Astrocyte of the cerebellum (primary cell): Measurements from ENCODE around the gene OR1L8.

Experiments used
- DNase-seq: peaks from one replicate; pipeline ENCODE4 v3.0.0-alpha.2; 2011; ENCODE audit warnings: low read depth
- H3K4me3 ChIP-seq: 2 replicates; pipeline ENCODE4 v1.5.1; 2011; ENCODE audit warnings: mild to moderate bottlenecking, low read depth, low read length, moderate library complexity
- in situ Hi-C: cut with HindIII; loops from 2 replicates; pipeline ENCODE4 v1.10.0; 2017; ENCODE audit warnings: low sequenced_read_pairs
- TF ChIP-seq, protein P1 (sequence below): IDR thresholded peaks from 2 replicates; pipeline ENCODE4 v1.5.1; 2012; ENCODE audit warnings: low read length, low read depth, moderate library complexity, mild to moderate bottlenecking; ENCODE audit errors: missing control alignments

Gene OR1L8

DNA sequence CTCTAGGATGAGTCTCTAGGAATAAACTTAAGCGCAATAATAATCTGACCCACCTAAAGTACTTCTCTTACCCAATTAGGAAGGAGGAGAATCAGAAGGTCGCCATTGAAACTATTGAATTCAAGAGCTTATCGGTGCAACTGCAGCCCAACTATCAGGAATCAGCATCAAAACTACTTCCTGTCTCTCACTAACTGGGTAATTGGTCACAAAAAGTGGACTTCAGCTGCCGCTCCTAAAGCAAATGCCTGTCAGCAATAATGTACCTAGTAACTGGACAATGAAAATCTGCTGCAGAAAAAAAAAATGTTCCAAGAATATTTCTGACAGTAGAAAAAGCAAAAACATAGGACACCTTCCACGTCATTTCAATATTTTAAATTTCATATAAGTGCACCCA lies 3.3 kb downstream of the OR1L8 start:
- DNase-seq: no peak
- H3K4me3 ChIP-seq: no peak overlapping the region
- TF ChIP-seq, protein P1, sequence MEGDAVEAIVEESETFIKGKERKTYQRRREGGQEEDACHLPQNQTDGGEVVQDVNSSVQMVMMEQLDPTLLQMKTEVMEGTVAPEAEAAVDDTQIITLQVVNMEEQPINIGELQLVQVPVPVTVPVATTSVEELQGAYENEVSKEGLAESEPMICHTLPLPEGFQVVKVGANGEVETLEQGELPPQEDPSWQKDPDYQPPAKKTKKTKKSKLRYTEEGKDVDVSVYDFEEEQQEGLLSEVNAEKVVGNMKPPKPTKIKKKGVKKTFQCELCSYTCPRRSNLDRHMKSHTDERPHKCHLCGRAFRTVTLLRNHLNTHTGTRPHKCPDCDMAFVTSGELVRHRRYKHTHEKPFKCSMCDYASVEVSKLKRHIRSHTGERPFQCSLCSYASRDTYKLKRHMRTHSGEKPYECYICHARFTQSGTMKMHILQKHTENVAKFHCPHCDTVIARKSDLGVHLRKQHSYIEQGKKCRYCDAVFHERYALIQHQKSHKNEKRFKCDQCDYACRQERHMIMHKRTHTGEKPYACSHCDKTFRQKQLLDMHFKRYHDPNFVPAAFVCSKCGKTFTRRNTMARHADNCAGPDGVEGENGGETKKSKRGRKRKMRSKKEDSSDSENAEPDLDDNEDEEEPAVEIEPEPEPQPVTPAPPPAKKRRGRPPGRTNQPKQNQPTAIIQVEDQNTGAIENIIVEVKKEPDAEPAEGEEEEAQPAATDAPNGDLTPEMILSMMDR: no peak
- in situ Hi-C loops: no loop called here

DNA sequence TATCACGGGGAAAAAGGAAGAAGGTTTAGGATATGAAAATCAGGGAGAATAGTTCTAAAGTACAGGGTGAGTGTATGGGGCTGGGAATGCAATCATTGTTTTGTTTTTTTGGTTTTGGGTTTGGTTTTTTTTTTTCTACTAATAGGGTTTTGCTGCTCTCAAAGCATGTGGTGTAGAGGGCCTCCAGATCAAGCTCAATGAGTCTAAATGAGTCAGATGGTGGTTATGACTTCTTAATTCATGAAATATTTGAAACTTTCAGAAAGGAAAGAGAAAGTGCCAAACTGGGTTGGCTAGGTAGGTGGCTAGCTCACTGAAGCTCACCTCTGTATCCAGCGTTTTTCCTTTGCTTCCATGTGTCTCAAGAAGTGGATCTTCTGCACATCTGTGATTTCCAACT lies 10.7 kb downstream of the OR1L8 start:
- DNase-seq: no peak
- TF ChIP-seq, protein P1: no peak
- H3K4me3 ChIP-seq: no peak overlapping the region
- in situ Hi-C loops: no loop called here

DNA sequence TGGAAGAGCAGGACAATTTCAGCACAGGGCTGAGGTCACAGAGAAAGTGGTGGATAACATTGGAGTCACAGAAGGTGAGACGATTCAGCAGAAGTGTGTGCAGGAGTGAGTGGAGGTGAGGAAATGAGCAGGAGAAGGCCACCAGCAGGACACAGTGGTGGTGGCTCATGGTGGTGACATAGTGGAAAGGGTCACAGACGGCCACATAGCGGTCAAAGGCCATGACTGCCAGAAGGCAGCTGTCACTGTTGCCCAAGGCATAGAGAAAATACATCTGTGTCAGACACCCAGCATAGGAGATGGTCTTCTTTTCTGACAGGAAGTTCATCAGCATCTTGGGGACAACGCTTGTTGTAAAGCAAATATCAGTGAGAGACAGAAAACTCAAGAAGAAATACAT lies 15.3 kb downstream of the OR1L8 start:
- H3K4me3 ChIP-seq: no peak overlapping the region
- no peak for DNase-seq
- TF ChIP-seq, protein P1: no peak
- in situ Hi-C loops: no loop called here

DNA sequence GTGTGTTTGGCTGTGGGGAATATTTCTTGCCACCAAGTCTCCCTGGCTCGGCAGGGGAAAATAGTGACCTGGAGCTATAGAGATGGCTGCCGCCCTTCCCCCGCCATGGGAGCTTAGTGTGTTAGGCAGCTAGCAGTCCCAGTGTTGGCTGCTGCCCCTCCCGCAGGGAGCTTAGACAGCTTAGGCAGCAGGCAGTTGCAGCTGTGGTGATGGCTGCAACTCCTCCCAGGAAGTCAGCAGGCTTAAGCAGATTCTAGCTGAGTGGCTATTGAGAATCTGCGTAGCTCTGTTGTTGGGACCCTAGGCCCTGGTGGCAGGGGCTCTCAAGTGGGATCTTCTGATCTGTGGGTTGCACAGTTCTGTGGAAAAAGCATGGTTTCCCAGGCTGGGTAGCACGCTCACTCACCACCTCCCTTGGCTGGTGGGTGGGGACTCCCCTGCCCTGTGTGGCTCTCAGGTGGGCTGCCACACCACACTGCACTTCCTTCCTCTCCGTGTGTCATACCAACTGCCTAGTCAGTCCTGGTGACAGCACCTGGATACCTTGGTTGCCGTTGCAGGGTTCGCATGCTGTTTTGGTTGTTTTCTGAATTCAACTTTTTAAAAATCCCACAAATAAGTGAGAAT lies 20.9 kb downstream of the OR1L8 start:
- TF ChIP-seq, protein P1: no peak
- no peak for DNase-seq
- H3K4me3 ChIP-seq: no peak overlapping the region
- in situ Hi-C loops: no loop called here

GRCh38 chr9:122561446-122561845 lies 21.7 kb downstream of the OR1L8 start:
- in situ Hi-C loops: no loop called here
- no peak overlapping the region for H3K4me3 ChIP-seq
- TF ChIP-seq, protein P1: no peak

DNA sequence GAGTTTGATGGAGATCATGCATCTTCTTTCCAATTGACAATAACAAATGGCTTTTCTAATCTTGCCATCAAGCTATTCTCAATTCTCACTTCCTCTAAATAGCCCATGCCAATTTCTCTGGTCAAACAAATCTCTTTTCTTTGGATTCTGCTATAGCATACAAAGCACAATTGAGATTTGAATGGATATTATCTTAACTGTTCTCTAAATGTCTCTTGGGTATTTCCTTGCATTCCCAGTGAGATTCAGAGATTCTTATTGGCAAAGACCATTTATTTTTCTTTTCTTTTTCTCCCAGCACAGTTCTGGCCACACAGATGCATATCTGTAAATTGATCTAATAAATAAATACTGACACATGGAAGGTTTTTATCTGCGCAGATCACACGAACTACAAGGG lies 30.4 kb downstream of the OR1L8 start, which contains the start of gene OR1N2:
Gene OR1N2, plus strand, starts transcription at position 301 of the 400 bp plus-strand sequence. CDS start 100 bp downstream, outside the sequence.
- no peak for DNase-seq
- H3K4me3 ChIP-seq: no peak within 1 kb of the TSS
- TF ChIP-seq, protein P1: no peak
- in situ Hi-C loops: no loop called here

More at GRCh38 chr9:122561446-122561845, 21.7 kb downstream of the OR1L8 start:
- no peak for DNase-seq
